HepG2 (cell line): ENCODE measurements around the gene IL17D. TPM values are rescaled to one million over a fixed set of nuclear protein-coding genes. Genes with fewer than 3 reads are reported as not detected.
A peak's percentile ranks its signal among the peaks of the same experiment; 100 is the strongest.

Experiments used
- ATAC-seq: fragments of 200-7000 bp; cut with Tn5 transposase; 3 replicates; pipeline ENCODE4 v1.9.1; 2020; ENCODE audit warnings: mild to moderate bottlenecking, moderate library complexity
- BruUV-seq: library from RNA; stranded (reverse); fragments of 400-500 nt; replicated peaks from 2 replicates; lab custom pipeline; 2021; lab: Mats Ljungman, UMichigan
- CTCF ChIA-PET: fragments of 300-600 bp; formaldehyde crosslinking; extraction: SDS; loops from one replicate; lab custom pipeline; 2021; ENCODE audit warnings: low total read pairs, inconsistent platforms, low intra/inter-chr PET ratio; lab: Yijun Ruan, JAX
- POLR2A ChIA-PET: fragments of 350-600 bp; sonication (Branson Sonifier 250); formaldehyde crosslinking; loops from one replicate; lab custom pipeline; 2020; ENCODE audit warnings: antibody characterized with exemption, inconsistent platforms; lab: Yijun Ruan, JAX
- DNase-seq: peaks from one replicate; pipeline ENCODE4 v3.0.0-alpha.2; 2015; ENCODE audit warnings: low spot score
- FAIRE-seq: peaks from 3 replicates; lab custom pipeline; 2011; peaks lifted over from hg19 to GRCh38; lab: Jason Lieb, UNC
- H2AFZ ChIP-seq: one replicate; pipeline ENCODE4 v1.6.1; 2011; ENCODE audit warnings: low read length, inconsistent platforms
- H3K27ac ChIP-seq: fragments of 300-600 bp; 3 replicates; pipeline ENCODE4 v1.8.0; 2011; ENCODE audit warnings: mixed run types, mild to moderate bottlenecking, mixed read lengths, low read length, inconsistent platforms; ENCODE audit not compliant: insufficient read depth; ENCODE audit errors: extremely low read length
- H3K27me3 ChIP-seq, 2 experiments: fragments of 200-600 bp in 1 of 2; 2 replicates in 1 of 2; 3 replicates in 1 of 2; pipeline versions ENCODE4 v1.6.0 to v1.8.0; 2011; ENCODE audit warnings: low read length in 2 of 2, mild to moderate bottlenecking in 2 of 2, moderate library complexity in 2 of 2, inconsistent platforms in 1 of 2; ENCODE audit not compliant: insufficient read depth in 2 of 2, control insufficient read depth in 1 of 2
- H3K36me3 ChIP-seq, 2 experiments: fragments of 200-600 bp in 1 of 2; replicated peaks in 1 of 2; 2 replicates in 1 of 2; 3 replicates in 1 of 2; pipeline versions ENCODE4 v1.5.1 to v1.8.0; 2011; ENCODE audit warnings: low read length in 2 of 2, inconsistent platforms in 1 of 2; ENCODE audit not compliant: insufficient read depth in 2 of 2, control insufficient read depth in 1 of 2
- H3K4me1 ChIP-seq: 2 replicates; pipeline ENCODE4 v1.5.1; 2012; ENCODE audit warnings: low read length, inconsistent platforms; ENCODE audit not compliant: insufficient read depth
- H3K4me2 ChIP-seq: 2 replicates; pipeline ENCODE4 v1.6.0; 2011; ENCODE audit warnings: low read depth, low read length, inconsistent platforms
- H3K4me3 ChIP-seq, 3 experiments: fragments of 200-600 bp in 1 of 3; sonication (generic), shearing (Covaris generic) in 1 of 3; replicated peaks in 1 of 3; 2 replicates each; pipeline ENCODE4 v1.5.1; 2011 to 2016; ENCODE audit warnings: low read length in 3 of 3, inconsistent platforms in 2 of 3, low read depth in 2 of 3, mild to moderate bottlenecking in 2 of 3, control low read depth in 1 of 3, mixed read lengths in 1 of 3; ENCODE audit not compliant: insufficient read depth in 1 of 3
- H3K79me2 ChIP-seq: one replicate; pipeline ENCODE4 v1.6.1; 2011; ENCODE audit warnings: low read length, inconsistent platforms; ENCODE audit not compliant: insufficient read depth
- H3K9ac ChIP-seq: 2 replicates; pipeline ENCODE4 v1.6.0; 2011; ENCODE audit warnings: mild to moderate bottlenecking, low read depth, low read length, inconsistent platforms; ENCODE audit not compliant: insufficient read depth
- H3K9me3 ChIP-seq: 2 replicates; pipeline ENCODE4 v1.5.1; 2012; ENCODE audit warnings: mild to moderate bottlenecking, low read length
- H4K20me1 ChIP-seq: 2 replicates; pipeline ENCODE4 v1.6.0; 2011; ENCODE audit warnings: inconsistent platforms, mild to moderate bottlenecking, low read length, moderate library complexity; ENCODE audit not compliant: insufficient read depth
- HNF1B ChIP-seq: sonication (generic); formaldehyde crosslinking; IDR thresholded peaks from 2 replicates; pipeline ENCODE4 v1.5.1; 2020; ENCODE audit warnings: mild to moderate bottlenecking, moderate library complexity, missing genetic modification reagents
- HOMEZ ChIP-seq: IDR thresholded peaks from 2 replicates; pipeline ENCODE4 v1.6.1; 2016; ENCODE audit warnings: low read depth
- MTF1 ChIP-seq: sonication (generic); formaldehyde crosslinking; IDR thresholded peaks from 2 replicates; pipeline ENCODE4 v1.5.0; 2020; ENCODE audit warnings: missing genetic modification reagents
- MYPOP ChIP-seq: sonication (generic); formaldehyde crosslinking; IDR thresholded peaks from 2 replicates; pipeline ENCODE4 v1.8.1; 2023; ENCODE audit warnings: mild to moderate bottlenecking, moderate library complexity, missing genetic modification reagents
- TFAP4 ChIP-seq: sonication (generic); IDR thresholded peaks from 2 replicates; pipeline ENCODE4 v1.6.1; 2016; ENCODE audit warnings: low read depth, borderline replicate concordance
- WGBS: methylation state at CpG from one replicate; pipeline ENCODE4 v1.1.6; 2017; ENCODE audit warnings: low lambda C conversion rate; 5-methylcytosine and 5-hydroxymethylcytosine counted together
- in situ Hi-C: cut with HindIII; loops from 2 replicates; pipeline ENCODE4 v1.10.0; 2017; ENCODE audit warnings: low pct_unique_long_range_greater_than_20kb; ENCODE audit not compliant: extremely low pct_ligation_motif_present
- intact Hi-C: fragments of 100-400 bp; cut with micrococcal nuclease; formaldehyde crosslinking; loops from one replicate; pipeline ENCODE4 v1.10.0; 2022; ENCODE audit not compliant: unreplicated experiment
- polyA plus RNA-seq, 8 experiments: library from polyadenylated mRNA; depleted of rRNA in 3 of 8; stranded (reverse) in 7 of 8; unstranded in 1 of 8; fragments of >200 nt; fragmentation: Illumina TruSeq in 4 of 8; extraction: Trizol in 4 of 8; gene quantifications; 2 replicates each; pipeline versions ENCODE4 v1.2.1 to v1.2.3, GENCODE V29; 2011 to 2016; ENCODE audit warnings: low read depth in 4 of 8, missing spikeins in 1 of 8, mixed read lengths in 1 of 8; ENCODE audit not compliant: insufficient read depth in 1 of 8
- total RNA-seq, 5 experiments: library from RNA; depleted of rRNA; stranded (reverse); fragments of >200 nt; fragmentation: Illumina TruSeq; extraction: Trizol; gene quantifications; 2 replicates each; pipeline ENCODE4 v1.2.3, GENCODE V29; 2016; ENCODE audit warnings: low read depth in 1 of 5

The IL17D gene
- total and polyA plus RNA-seq, 2 of the 13 experiments (the other 11 are each of a cell fraction or from before 2014, with no cell fraction given) = 1.1 to 2.2 TPM

GRCh38 chr13:20714161-20714560 is 10.7 kb downstream of the IL17D start:
- no peak for TF ChIP-seq TFAP4
- no peak for TF ChIP-seq MYPOP
- TF ChIP-seq MTF1 (CRISPR knock-in tag) = no peak
- no peak for TF ChIP-seq HOMEZ (CRISPR knock-in tag)
- TF ChIP-seq HNF1B = no peak
- Histone ChIP-seq H2AFZ (no peak overlapping the region), H3K4me1 (peaks cover 57% of the 10 kb centered on the region), H3K79me2 (no peaks in the 10 kb centered on the region), H3K27me3 (no peaks in the 10 kb centered on the region; a peak in 1 of 5 replicates), H3K9ac (no peak overlapping the region), H4K20me1 (no peaks in the 10 kb centered on the region), H3K27ac (no peak overlapping the region), H3K36me3 (no peaks in the 10 kb centered on the region), H3K4me3 (no peak overlapping the region; a peak in 1 of 6 replicates), H3K4me2 (peak overlapping the region; percentile 91), H3K9me3 (no peaks in the 10 kb centered on the region)
- in situ Hi-C loops (no loop called here), intact Hi-C loops (no loop called here)
- no peak for DNase-seq
- ChIA-PET CTCF (no interaction called here), POLR2A (no interaction called here)
- peak; percentile 19; the same call in 2 of the 3 replicates for ATAC-seq
- no TSS peak for BruUV-seq
- no peak for FAIRE-seq
- WGBS = 20% methylated on average over 8 of the region's 8 CpGs
